A549 (cell line): ENCODE data around the gene ZBED1. TPM values are rescaled to one million over a fixed set of nuclear protein-coding genes. Genes with fewer than 3 reads are reported as not detected.
A peak's percentile ranks its signal among the peaks of the same experiment; 100 is the strongest.
"Not testable (repeated sequence)": the region's sequence is repeated elsewhere in the genome, so short reads cannot be mapped to it uniquely, and the experiment has no call there.

Experiments used
- ATAC-seq, 2 experiments: fragments of 200-7000 bp in 1 of 2; fragments of >200 bp in 1 of 2; cut with Nextera tagmentation in 1 of 2; cut with Tn5 transposase in 1 of 2; 3 replicates each; pipeline versions ENCODE4 v1.8.0 to v1.9.1; 2018 to 2020; ENCODE audit warnings: mild to moderate bottlenecking in 1 of 2, moderate library complexity in 1 of 2
- CTCF ChIA-PET: fragments of 300-600 bp; sonication (Branson Sonifier 250); formaldehyde crosslinking; extraction: SDS; loops from one replicate; lab custom pipeline; 2021; ENCODE audit warnings: antibody characterized with exemption, inconsistent platforms; lab: Yijun Ruan, JAX
- POLR2A ChIA-PET: fragments of 350-600 bp; formaldehyde crosslinking; extraction: SDS; loops from one replicate; lab custom pipeline; 2021; ENCODE audit warnings: antibody characterized with exemption, inconsistent platforms; lab: Yijun Ruan, JAX
- DNase-seq, 2 experiments: peaks; one replicate each; pipeline versions ENCODE4 v3.0.0 to v3.0.0-alpha.2; 2011 to 2016; ENCODE audit warnings: low read depth in 1 of 2, low spot score in 1 of 2
- FAIRE-seq: peaks from 2 replicates; lab custom pipeline; 2011; peaks lifted over from hg19 to GRCh38; lab: Jason Lieb, UNC
- H3K27ac ChIP-seq, 2 experiments: fragments of >200 bp; sonication (Bioruptor Twin); formaldehyde crosslinking; 3 replicates each; pipeline ENCODE4 v1.5.1; 2016 to 2017
- H3K4me1 ChIP-seq: fragments of >200 bp; sonication (Bioruptor Twin); formaldehyde crosslinking; 3 replicates; pipeline ENCODE4 v1.6.1; 2016
- H3K4me2 ChIP-seq: fragments of >200 bp; sonication (Bioruptor Twin); formaldehyde crosslinking; 3 replicates; pipeline ENCODE4 v1.6.1; 2016
- H3K4me3 ChIP-seq: fragments of >200 bp; sonication (Bioruptor Twin); formaldehyde crosslinking; 3 replicates; pipeline ENCODE4 v1.5.1; 2016
- H3K9me3 ChIP-seq: fragments of >200 bp; sonication (Bioruptor Twin); formaldehyde crosslinking; 3 replicates; pipeline ENCODE4 v1.6.1; 2016
- CBX2 ChIP-seq: fragments of 200-600 bp; sonication (generic); IDR thresholded peaks from 2 replicates; pipeline ENCODE4 v1.6.1; 2016; ENCODE audit warnings: low read depth, mild to moderate bottlenecking, borderline replicate concordance
- CEBPB ChIP-seq, 2 experiments: fragments of >200 bp in 1 of 2; sonication (Bioruptor Twin) in 1 of 2; formaldehyde crosslinking in 1 of 2; IDR thresholded peaks; 2 replicates each; pipeline ENCODE4 v1.6.1; 2012 to 2016
- FOXS1 ChIP-seq: fragments of 250-450 bp; sonication (Bioruptor Pico); IDR thresholded peaks from 2 replicates; pipeline ENCODE4 v1.5.0; 2020; ENCODE audit warnings: mild to moderate bottlenecking, moderate library complexity
- KDM1A ChIP-seq: fragments of 200-600 bp; sonication (generic); IDR thresholded peaks from 2 replicates; pipeline ENCODE4 v1.6.1; 2016; ENCODE audit warnings: low read depth, mild to moderate bottlenecking
- POLR2AphosphoS2 ChIP-seq: conservative IDR thresholded peaks from 2 replicates; pipeline ENCODE4 v1.6.1; 2012; ENCODE audit warnings: low read length, improper control_type of control experiment, inconsistent platforms
- RFX5 ChIP-seq: fragments of 450-650 bp; IDR thresholded peaks from 2 replicates; pipeline ENCODE4 v1.7.1; 2014; ENCODE audit warnings: antibody characterized with exemption, mild to moderate bottlenecking, moderate library complexity
- TP53 ChIP-seq: fragments of 250-450 bp; sonication (Bioruptor Pico); IDR thresholded peaks from 2 replicates; pipeline ENCODE4 v1.5.0; 2021; ENCODE audit warnings: mild to moderate bottlenecking, moderate library complexity
- WGBS: methylation state at CpG from one replicate; pipeline ENCODE4 v1.1.6; 2017; ENCODE audit errors: missing lambda C conversion rate; 5-methylcytosine and 5-hydroxymethylcytosine counted together
- polyA plus RNA-seq, 4 experiments: library from polyadenylated mRNA; depleted of rRNA in 3 of 4; stranded (reverse); fragments of >200 nt; fragmentation: RNase III in 1 of 4; extraction: RNeasy Plus Mini Kit Qiagen cat#74134 plus additional on column Dnase treatment in 1 of 4; gene quantifications; 2 replicates in 3 of 4; 3 replicates in 1 of 4; pipeline ENCODE4 v1.2.3, GENCODE V29; 2011 to 2017
- TF ChIP-seq, protein P1 (sequence below): fragments of 200-600 bp; sonication (generic); IDR thresholded peaks from 2 replicates; pipeline ENCODE4 v1.6.1; 2016; ENCODE audit warnings: antibody characterized with exemption, mild to moderate bottlenecking, moderate library complexity
- TF ChIP-seq, protein P2 (sequence below): fragments of 450-650 bp; IDR thresholded peaks from 2 replicates; pipeline ENCODE4 v1.6.1; 2014; ENCODE audit warnings: antibody characterized with exemption

Gene ZBED1
- polyA plus RNA-seq, 2 of the 4 experiments (the other 2 are of a cell fraction) = 19.7 to 21.9 TPM

DNA sequence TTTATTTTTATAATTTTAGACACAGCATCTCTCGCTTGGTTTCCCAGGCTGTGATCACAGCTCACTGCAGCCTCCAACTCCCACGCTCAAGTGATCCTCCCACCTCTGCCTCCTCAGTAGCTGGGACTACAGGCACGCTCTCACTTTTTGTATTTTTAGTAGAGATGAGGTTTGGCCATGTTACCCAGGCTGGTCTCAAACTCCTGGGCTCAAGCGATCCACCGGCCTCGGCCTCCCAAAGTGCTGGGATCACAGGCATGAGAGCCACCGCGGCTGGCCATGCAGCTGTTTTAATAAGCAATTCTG lies 39.1 kb downstream of the ZBED1 start (continued):
- TF ChIP-seq, protein P1, sequence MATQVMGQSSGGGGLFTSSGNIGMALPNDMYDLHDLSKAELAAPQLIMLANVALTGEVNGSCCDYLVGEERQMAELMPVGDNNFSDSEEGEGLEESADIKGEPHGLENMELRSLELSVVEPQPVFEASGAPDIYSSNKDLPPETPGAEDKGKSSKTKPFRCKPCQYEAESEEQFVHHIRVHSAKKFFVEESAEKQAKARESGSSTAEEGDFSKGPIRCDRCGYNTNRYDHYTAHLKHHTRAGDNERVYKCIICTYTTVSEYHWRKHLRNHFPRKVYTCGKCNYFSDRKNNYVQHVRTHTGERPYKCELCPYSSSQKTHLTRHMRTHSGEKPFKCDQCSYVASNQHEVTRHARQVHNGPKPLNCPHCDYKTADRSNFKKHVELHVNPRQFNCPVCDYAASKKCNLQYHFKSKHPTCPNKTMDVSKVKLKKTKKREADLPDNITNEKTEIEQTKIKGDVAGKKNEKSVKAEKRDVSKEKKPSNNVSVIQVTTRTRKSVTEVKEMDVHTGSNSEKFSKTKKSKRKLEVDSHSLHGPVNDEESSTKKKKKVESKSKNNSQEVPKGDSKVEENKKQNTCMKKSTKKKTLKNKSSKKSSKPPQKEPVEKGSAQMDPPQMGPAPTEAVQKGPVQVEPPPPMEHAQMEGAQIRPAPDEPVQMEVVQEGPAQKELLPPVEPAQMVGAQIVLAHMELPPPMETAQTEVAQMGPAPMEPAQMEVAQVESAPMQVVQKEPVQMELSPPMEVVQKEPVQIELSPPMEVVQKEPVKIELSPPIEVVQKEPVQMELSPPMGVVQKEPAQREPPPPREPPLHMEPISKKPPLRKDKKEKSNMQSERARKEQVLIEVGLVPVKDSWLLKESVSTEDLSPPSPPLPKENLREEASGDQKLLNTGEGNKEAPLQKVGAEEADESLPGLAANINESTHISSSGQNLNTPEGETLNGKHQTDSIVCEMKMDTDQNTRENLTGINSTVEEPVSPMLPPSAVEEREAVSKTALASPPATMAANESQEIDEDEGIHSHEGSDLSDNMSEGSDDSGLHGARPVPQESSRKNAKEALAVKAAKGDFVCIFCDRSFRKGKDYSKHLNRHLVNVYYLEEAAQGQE = no peak
- TF ChIP-seq, protein P2, sequence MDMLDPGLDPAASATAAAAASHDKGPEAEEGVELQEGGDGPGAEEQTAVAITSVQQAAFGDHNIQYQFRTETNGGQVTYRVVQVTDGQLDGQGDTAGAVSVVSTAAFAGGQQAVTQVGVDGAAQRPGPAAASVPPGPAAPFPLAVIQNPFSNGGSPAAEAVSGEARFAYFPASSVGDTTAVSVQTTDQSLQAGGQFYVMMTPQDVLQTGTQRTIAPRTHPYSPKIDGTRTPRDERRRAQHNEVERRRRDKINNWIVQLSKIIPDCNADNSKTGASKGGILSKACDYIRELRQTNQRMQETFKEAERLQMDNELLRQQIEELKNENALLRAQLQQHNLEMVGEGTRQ = no peak
- TF ChIP-seq TP53 (CRISPR knock-in tag) (no peak), KDM1A (no peak), FOXS1 (CRISPR knock-in tag) (no peak), CBX2 (no peak), RFX5 (no peak)

DNA sequence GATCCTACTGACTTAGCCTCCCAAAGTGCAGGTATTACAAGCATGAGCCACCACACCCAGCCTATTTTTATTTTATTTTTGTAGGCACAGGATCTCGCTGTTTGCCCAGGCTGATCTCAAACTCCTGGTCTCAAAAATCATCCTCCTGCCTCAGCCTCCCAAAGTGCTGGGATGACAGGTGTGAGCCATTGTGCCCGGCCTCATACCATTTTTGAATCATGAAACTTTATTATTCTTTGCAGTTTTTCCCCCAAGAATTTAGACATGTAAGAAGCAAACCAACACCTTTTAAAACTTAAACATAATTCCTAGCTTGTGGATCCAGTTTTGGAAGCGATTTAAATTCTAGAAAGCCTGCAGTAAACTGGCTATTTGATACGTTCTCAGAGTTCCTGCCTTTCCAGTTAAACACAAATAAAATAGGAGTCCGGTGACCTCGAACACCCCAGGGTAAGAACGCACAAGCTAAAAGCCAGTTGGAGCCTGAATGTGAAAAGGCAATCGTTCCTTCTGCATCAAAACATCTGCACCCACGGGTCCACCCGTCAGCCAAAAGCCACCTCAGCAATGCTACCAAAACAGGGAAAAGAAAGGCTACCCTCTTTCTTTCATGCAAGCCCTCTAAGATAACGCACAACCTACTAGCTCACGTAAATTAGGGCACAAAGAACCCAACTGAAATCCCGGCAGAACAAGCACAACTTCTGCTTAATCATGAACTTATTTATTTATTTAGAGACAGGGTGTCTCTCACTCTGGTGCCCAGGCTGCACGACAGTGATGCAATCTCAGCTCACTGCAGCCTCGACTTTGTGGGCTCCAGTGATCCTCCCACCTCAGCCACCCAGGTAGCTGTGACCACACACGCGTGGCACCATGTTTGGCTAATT lies 39.7 kb downstream of the ZBED1 start:
- Histone ChIP-seq H3K4me1 (peaks cover 27% of the 10 kb centered on the region; the same call in 2 of the 3 replicates), H3K4me2 (peak overlapping the region; percentile 43; the same call in 2 of the 3 replicates), H3K27ac (peak overlapping the region; percentile 50 to 59; a peak in 4 of 6 replicates)
- POLR2A ChIA-PET, DNase-seq, H3K9me3 ChIP-seq, CTCF ChIA-PET, ATAC-seq, H3K4me3 ChIP-seq: not testable (repeated sequence)
- FAIRE-seq = peak; percentile 63
- WGBS = 57% methylated on average over 17 of the region's 17 CpGs
- peak in 1 of 2 experiments; percentile 51; a peak in 3 of 4 replicates for TF ChIP-seq CEBPB (IDR thresholded peaks at IDR 0.05)

DNA sequence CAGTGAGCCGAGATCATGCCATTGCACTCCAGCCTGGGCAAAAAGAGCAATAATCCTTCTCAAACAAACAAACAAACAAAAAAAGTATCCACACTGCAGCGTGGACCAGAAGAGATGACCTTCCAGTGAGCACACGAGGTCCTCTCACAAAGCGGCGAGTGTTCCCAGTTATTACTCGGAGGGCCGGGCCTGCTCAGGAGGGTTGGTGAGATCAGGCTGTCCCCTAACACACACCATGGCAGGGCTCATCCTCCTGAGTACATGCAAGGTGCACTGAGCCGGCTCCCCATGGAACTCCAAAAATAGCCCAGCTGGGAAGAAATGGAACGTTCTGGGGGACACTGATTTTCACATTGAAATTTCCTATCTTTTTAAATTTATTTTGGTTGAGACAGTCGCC lies 40.7 kb downstream of the ZBED1 start:
- H3K4me3 ChIP-seq, ATAC-seq, H3K4me2 ChIP-seq, DNase-seq, H3K27ac ChIP-seq, H3K9me3 ChIP-seq, FAIRE-seq, CTCF ChIA-PET, POLR2A ChIA-PET: not testable (repeated sequence)
- WGBS = 75% methylated on average over 10 of the region's 10 CpGs
- peaks cover 24% of the 10 kb centered on the region; the same call in 2 of the 3 replicates for H3K4me1 ChIP-seq

DNA sequence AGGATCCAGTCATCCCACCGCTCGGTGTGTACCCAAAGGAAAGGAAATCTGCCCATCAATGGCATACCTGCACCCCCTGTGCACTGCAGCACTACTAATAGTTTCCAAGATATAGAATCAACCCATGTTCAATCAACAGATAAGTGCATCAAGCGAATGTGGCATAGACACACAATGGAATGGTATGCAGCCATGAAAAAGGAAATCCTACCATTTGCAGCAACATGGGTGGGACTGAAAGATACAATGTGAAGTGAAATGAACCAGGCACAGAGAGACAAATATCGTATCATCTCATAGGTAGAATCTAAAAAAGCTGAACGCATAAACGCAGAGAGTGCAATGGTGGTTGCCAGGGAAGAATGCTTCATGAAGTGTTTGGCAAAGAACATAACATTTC lies 42.5 kb downstream of the ZBED1 start:
- H3K27ac ChIP-seq = no peak overlapping the region
- TF ChIP-seq POLR2AphosphoS2 (no peak), KDM1A (0 out of 2 replicates have a peak, but pooled peaks have one; percentile 38)
- no peaks in the 10 kb centered on the region for H3K9me3 ChIP-seq
- ATAC-seq (no peak), DNase-seq (no peak), FAIRE-seq (no peak)
- no peak overlapping the region for H3K4me3 ChIP-seq
- WGBS = 98% methylated on average over 6 of the region's 6 CpGs
- ChIA-PET CTCF (no interaction called here), POLR2A (no interaction called here)
- H3K4me2 ChIP-seq = no peak overlapping the region
- H3K4me1 ChIP-seq = peaks cover 18% of the 10 kb centered on the region; the same call in 2 of the 3 replicates
